Measurements from ENCODE around the gene SDR9C7. TPM values are rescaled to one million over a fixed set of nuclear protein-coding genes. Genes with fewer than 3 reads are reported as not detected.

SDR9C7 gene
- polyA plus RNA-seq, 2 of the 4 experiments (the other 2 are of a cell fraction), result not detected

- DNase-seq (ENCODE audit: low read depth in 1 of 2, low spot score in 1 of 2) (no peak), ATAC-seq (no peak), FAIRE-seq (no peak)
- H3K4me1 ChIP-seq, result peaks cover 9% of the 10 kb centered on the region
- H3K4me2 ChIP-seq, result no peak overlapping the region
- WGBS (ENCODE audit: missing lambda C conversion rate), result 88% methylated on average over 4 of the region's 4 CpGs
- H3K4me3 ChIP-seq, result no peak overlapping the region
- ChIA-PET POLR2A (no interaction called here), CTCF (no interaction called here)
- no peaks in the 10 kb centered on the region for H3K9me3 ChIP-seq
- no peak for TF ChIP-seq ZFP36 (IDR thresholded peaks at IDR 0.05; ENCODE audit: borderline replicate concordance, partially characterized antibody)
- TF ChIP-seq CEBPB (IDR thresholded peaks at IDR 0.05), result no peak
- TF ChIP-seq HES2 (IDR thresholded peaks at IDR 0.05), result no peak
- no peak for TF ChIP-seq KDM5A (IDR thresholded peaks at IDR 0.05)
- no peak for TF ChIP-seq ESRRA (IDR thresholded peaks at IDR 0.05; ENCODE audit: borderline replicate concordance, low read length)
- TF ChIP-seq ZNF302 (CRISPR knock-in tag; IDR thresholded peaks at IDR 0.05), result no peak
- no peak for TF ChIP-seq HDAC2 (IDR thresholded peaks at IDR 0.05)
- no peak for TF ChIP-seq REST (IDR thresholded peaks at IDR 0.05)
- no peak for TF ChIP-seq EHMT2 (IDR thresholded peaks at IDR 0.05; ENCODE audit: low read depth)
- no peak overlapping the region for H3K27ac ChIP-seq
These were observed 4.4 kb downstream of the SDR9C7 start for GRCh38 chr12:56929780-56930179.

GRCh38 chr12:56928262-56928661 lies 5.9 kb downstream of the SDR9C7 start:
- POLR2A ChIA-PET, result no interaction called here
- ATAC-seq (no peak), DNase-seq (ENCODE audit: low read depth in 1 of 2, low spot score in 1 of 2) (no peak), FAIRE-seq (no peak)
- no peaks in the 10 kb centered on the region for H3K9me3 ChIP-seq
- H3K4me1 ChIP-seq, result peaks cover 7% of the 10 kb centered on the region; the same call in 2 of the 3 replicates
- H3K4me3 ChIP-seq, result no peak overlapping the region
- 88% methylated on average over 3 of the region's 3 CpGs for WGBS (ENCODE audit: missing lambda C conversion rate)
- no peak for TF ChIP-seq TP53 (CRISPR knock-in tag; IDR thresholded peaks at IDR 0.05)
- no peak for TF ChIP-seq CEBPB (IDR thresholded peaks at IDR 0.05)
- no peak for TF ChIP-seq ELK1 (IDR thresholded peaks at IDR 0.05; ENCODE audit: low read depth, low read length)
- no peak for TF ChIP-seq POLR2A (IDR thresholded peaks at IDR 0.05; ENCODE audit: low read length)
- TF ChIP-seq RCOR1 (IDR thresholded peaks at IDR 0.05; ENCODE audit: low read depth, low read length), result no peak
- no peak for TF ChIP-seq HOXB5 (CRISPR knock-in tag; IDR thresholded peaks at IDR 0.05)
- TF ChIP-seq SMC3 (IDR thresholded peaks at IDR 0.05), result no peak
- no peak for TF ChIP-seq TFCP2L1 (CRISPR knock-in tag; IDR thresholded peaks at IDR 0.05)
- TF ChIP-seq NPAS2 (CRISPR knock-in tag; IDR thresholded peaks at IDR 0.05; ENCODE audit: borderline replicate concordance), result no peak
- no peak for TF ChIP-seq NR3C1 (IDR thresholded peaks at IDR 0.05)
- TF ChIP-seq MYC (IDR thresholded peaks at IDR 0.05; ENCODE audit: borderline replicate concordance, low read length), result no peak
- H3K4me2 ChIP-seq, result no peak overlapping the region
- no peak overlapping the region for H3K27ac ChIP-seq
- CTCF ChIA-PET, result interaction anchor here (0.6 to 2.0 kb wide), 6 partner anchors 11 to 534 kb away, joined by 3 to 6 read pairs (median 4); no protein-coding TSS in a partner anchor

- ATAC-seq (0 out of 6 replicates have a peak, but pooled peaks of 1 of the 2 experiments have one; percentile 23), FAIRE-seq (no peak), DNase-seq (ENCODE audit: low read depth in 1 of 2, low spot score in 1 of 2) (no peak)
- 53% methylated on average over 4 of the region's 4 CpGs for WGBS (ENCODE audit: missing lambda C conversion rate)
- Histone ChIP-seq H3K27ac (no peak overlapping the region), H3K4me3 (no peak overlapping the region), H3K9me3 (no peaks in the 10 kb centered on the region), H3K4me1 (peaks cover 7% of the 10 kb centered on the region; the same call in 2 of the 3 replicates), H3K4me2 (no peak overlapping the region)
- POLR2A ChIA-PET, result interaction anchor here (0.6 kb wide), 1 partner anchor 11 kb away, joined by 3 read pairs; no protein-coding TSS in a partner anchor
- CTCF ChIA-PET, result interaction anchor here (1.1 to 2.0 kb wide), 3 partner anchors 10 to 535 kb away, joined by 3 to 5 read pairs (median 4); no protein-coding TSS in a partner anchor
- TF ChIP-seq MYC (IDR thresholded peaks at IDR 0.05; ENCODE audit: borderline replicate concordance, low read length), result no peak
- no peak for TF ChIP-seq REST (IDR thresholded peaks at IDR 0.05)
- TF ChIP-seq SMC3 (IDR thresholded peaks at IDR 0.05), result no peak
- no peak for TF ChIP-seq EP300 (IDR thresholded peaks at IDR 0.05)
- no peak for TF ChIP-seq ESRRA (IDR thresholded peaks at IDR 0.05; ENCODE audit: borderline replicate concordance, low read length)
- TF ChIP-seq PBX3 (IDR thresholded peaks at IDR 0.05), result no peak
These were observed 6.9 kb downstream of the SDR9C7 start for GRCh38 chr12:56927281-56927680.

Data from A549 (cell line).